GM12874 (cell line): ENCODE measurements around the gene MXRA8.

Experiments
- TF ChIP-seq, protein P1 (sequence below): IDR thresholded peaks from 2 replicates; pipeline ENCODE4 v1.5.1; 2011; ENCODE audit warnings: low read depth, mild to moderate bottlenecking, control low read depth, low read length, moderate library complexity; ENCODE audit not compliant: insufficient read depth

Gene MXRA8

GRCh38 chr1:1395166-1395565 is 36.8 kb upstream of the MXRA8 start:
- TF ChIP-seq, protein P1, sequence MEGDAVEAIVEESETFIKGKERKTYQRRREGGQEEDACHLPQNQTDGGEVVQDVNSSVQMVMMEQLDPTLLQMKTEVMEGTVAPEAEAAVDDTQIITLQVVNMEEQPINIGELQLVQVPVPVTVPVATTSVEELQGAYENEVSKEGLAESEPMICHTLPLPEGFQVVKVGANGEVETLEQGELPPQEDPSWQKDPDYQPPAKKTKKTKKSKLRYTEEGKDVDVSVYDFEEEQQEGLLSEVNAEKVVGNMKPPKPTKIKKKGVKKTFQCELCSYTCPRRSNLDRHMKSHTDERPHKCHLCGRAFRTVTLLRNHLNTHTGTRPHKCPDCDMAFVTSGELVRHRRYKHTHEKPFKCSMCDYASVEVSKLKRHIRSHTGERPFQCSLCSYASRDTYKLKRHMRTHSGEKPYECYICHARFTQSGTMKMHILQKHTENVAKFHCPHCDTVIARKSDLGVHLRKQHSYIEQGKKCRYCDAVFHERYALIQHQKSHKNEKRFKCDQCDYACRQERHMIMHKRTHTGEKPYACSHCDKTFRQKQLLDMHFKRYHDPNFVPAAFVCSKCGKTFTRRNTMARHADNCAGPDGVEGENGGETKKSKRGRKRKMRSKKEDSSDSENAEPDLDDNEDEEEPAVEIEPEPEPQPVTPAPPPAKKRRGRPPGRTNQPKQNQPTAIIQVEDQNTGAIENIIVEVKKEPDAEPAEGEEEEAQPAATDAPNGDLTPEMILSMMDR, result no peak

DNA sequence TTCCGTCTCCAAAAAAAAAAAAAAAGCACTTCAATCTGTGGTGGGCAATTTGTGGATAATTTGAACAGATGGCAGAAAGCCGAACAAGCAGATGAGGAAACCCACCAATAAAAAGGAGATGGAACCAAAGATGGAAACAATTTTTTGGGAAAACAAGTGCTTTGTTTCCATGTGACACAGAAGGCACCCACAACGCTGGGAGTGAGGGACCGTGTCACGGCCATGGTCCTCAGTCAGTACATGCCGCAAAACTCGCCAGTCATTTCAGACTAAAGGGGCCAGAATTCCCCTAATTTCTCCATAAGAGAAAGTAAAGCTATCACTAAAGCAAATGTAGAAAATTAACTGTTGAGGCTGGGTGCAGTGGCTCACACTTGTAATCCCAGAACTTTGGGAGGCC is 35.8 kb upstream of the MXRA8 start:
- TF ChIP-seq, protein P1, result no peak

DNA sequence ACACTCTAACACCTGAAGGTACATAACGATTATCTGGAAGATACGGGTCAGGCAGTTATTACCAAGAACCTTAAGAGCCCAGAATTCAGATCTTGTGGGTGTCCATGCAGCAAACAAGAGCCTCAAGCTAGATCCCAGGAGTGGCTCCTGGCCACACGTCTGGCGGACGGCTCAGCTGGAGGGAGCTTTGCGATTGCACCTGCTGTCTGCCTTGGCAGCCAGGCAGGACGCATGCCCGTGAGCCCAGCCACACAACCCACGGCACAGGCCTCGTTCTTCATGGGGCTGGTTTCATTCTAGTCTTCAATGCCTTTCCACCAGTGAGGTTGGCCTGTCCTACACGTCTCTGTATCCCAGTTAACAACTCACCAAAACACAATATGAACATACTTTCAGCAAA is 35.1 kb upstream of the MXRA8 start:
- TF ChIP-seq, protein P1, result no peak

DNA sequence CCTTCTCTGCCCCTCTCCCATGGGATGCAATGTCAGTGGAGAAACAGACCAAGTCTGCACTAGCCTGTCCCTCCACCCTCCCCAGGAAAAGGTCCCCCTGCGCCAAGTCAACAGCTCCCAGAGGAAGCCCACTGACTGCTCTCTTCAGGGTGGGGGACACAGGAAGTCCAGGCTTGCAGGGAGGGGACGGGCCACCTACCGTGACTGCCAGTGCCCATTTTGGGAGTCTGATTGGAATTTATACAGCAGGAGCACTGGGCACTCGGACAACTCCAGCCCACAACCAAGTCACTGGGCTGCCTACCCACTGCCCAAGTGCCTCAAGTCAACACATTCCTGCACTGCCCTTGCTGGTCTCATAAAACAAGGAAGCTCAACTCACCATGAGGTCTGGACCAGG is 34.7 kb upstream of the MXRA8 start:
- TF ChIP-seq, protein P1, result no peak

DNA sequence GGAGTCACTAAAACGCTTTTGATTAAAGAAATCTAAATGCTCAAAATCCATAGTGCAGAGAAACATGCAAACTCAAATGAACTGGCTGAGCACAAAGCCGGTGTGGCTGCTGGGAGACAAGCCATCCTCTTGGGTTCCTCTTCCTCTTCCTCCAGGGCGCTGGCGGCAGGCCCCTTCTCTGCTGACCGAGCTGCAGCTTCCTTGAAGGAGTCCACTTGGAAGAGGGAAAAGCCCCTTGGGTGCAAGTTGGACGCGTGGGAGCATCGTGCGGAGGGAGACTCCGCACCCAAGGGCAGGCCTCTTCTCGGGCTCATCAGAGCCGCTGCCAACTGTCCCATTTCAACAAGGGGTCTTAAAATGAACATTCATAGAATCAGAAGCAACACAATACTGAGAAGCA is 32.9 kb upstream of the MXRA8 start:
- TF ChIP-seq, protein P1, result no peak

DNA sequence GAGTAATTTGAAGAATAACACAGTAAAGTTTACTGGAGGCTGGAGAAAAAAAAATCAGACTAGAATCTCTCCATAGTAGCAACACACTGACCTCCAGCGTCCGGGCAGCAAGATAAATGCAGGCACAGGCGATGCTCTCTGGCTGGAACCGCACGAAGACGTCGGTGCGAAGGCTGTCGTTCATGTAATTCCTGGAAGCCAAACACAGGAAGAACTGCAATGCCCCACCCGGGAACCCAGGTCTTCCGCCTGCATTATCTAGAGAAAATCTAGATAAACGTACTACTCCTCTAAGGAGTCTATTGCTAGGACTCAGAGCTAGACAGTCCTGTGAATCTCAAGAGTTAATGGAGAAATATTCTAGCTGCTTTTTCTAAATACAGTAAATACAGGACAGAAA is 32.3 kb upstream of the MXRA8 start:
- TF ChIP-seq, protein P1, result no peak

DNA sequence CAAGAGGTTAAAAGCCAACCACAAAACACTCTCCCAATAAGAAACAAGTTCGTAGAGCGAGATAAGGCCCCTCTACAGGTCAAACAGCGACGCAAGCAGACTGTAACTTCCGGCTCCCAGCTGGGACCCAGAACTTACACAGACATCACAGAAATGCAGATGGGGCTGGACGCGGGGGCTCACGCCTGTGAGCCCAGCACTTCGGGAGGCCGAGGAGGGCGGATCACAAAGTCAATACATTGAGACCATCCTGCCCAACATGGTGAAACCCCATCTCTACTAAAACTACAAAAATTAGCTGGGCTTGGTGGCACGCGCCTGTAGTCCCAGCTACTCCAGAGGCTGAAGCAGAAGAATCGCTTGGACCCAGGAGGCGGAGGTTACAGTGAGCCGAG is 29.7 kb upstream of the MXRA8 start:
- TF ChIP-seq, protein P1, result no peak
